ENCODE measurements around the gene CPEB4. TPM values are rescaled to one million over a fixed set of nuclear protein-coding genes. Genes with fewer than 3 reads are reported as not detected.

Gene CPEB4
- total and polyA plus RNA-seq, 2 donors (not counting 3 experiments of a cell fraction or from before 2014, with no cell fraction given), result 11.3 to 16.4 TPM

DNA sequence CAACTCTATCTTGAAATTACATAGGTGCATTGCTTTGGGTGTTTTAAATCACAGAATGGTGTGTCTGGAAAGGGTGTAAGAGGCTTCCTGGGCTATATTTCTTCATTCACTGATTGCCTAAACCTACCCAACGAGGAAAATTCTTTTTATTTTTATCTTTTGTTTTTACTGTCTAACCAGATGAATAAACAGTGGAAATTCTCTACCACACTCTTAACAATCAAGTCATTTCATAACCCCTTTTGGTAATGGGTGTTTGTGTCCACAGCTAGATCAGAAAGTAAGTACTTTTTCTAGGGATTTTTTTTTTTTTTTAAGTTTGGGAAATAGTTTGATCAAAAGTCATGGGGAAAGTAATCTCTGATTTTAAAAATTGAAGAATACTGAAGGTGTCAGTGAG lies 73.3 kb downstream of the CPEB4 start:
- Histone ChIP-seq H3K4me2 (ENCODE audit: insufficient read depth, low read length) (no peak overlapping the region), H4K20me1 (replicated peaks; ENCODE audit: control insufficient read depth, extremely low read depth, insufficient read depth, low read length) (peaks cover 2% of the 10 kb centered on the region), H3K9me1 (replicated peaks; ENCODE audit: control insufficient read depth, extremely low read depth, insufficient read depth, low read length) (no peaks in the 10 kb centered on the region), H3K9me3 (replicated peaks; ENCODE audit: control insufficient read depth, insufficient read depth, low read length) (no peaks in the 10 kb centered on the region), H3K79me2 (ENCODE audit: control insufficient read depth, insufficient read depth, low read length) (no peaks in the 10 kb centered on the region), H2AFZ (ENCODE audit: low read depth, low read length) (no peak overlapping the region), H3K4me3 (replicated peaks in 1 of 3; ENCODE audit: insufficient read depth in 1 of 3, low read depth in 1 of 3, low read length in 3 of 3) (no peak overlapping the region), H3K9ac (replicated peaks; ENCODE audit: extremely low read depth, insufficient read depth, low read length) (no peak overlapping the region), H3K27ac (ENCODE audit: insufficient read depth, low read depth, low read length) (no peak overlapping the region), H3K27me3 (ENCODE audit: control insufficient read depth in 2 of 2, insufficient read depth in 2 of 2, low read length in 2 of 2) (no peaks in the 10 kb centered on the region), H3K36me3 (ENCODE audit: control insufficient read depth in 2 of 2, extremely low read depth in 1 of 2, insufficient read depth in 2 of 2, low read length in 2 of 2) (peaks cover 0 to 5% of the 10 kb centered on the region in 2 experiments), H3K4me1 (ENCODE audit: control insufficient read depth, extremely low read depth, insufficient read depth, low read length) (no peaks in the 10 kb centered on the region)
- no TSS peak for BruUV-seq (replicated peaks)
- intact Hi-C loops (cut with micrococcal nuclease), result no loop called here
- TF ChIP-seq, protein P1, sequence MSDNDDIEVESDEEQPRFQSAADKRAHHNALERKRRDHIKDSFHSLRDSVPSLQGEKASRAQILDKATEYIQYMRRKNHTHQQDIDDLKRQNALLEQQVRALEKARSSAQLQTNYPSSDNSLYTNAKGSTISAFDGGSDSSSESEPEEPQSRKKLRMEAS (IDR thresholded peaks at IDR 0.05; ENCODE audit: insufficient read depth, insufficient read length), result no peak
- TF ChIP-seq FOS (IDR thresholded peaks at IDR 0.05; ENCODE audit: borderline replicate concordance, insufficient read depth, low read length), result no peak
- TF ChIP-seq POLR2AphosphoS5 (IDR thresholded peaks at IDR 0.05; ENCODE audit: insufficient read depth, low read depth, low read length), result no peak
- TF ChIP-seq POLR2A (IDR thresholded peaks at IDR 0.05; ENCODE audit: low read depth, low read length), result no peak
- no peak for TF ChIP-seq MYC (IDR thresholded peaks at IDR 0.05; ENCODE audit: low read depth, low read length)
- TF ChIP-seq GATA2 (IDR thresholded peaks at IDR 0.05; ENCODE audit: insufficient read depth, insufficient read length, low read depth, low read length), result no peak
- TF ChIP-seq EZH2 (IDR thresholded peaks at IDR 0.05; ENCODE audit: borderline replicate concordance, low read depth, low read length, severe bottlenecking), result no peak
- FAIRE-seq (no peak), DNase-seq (ENCODE audit: low read depth, low spot score) (no peak)
- ChIA-PET POLR2A (no interaction called here), CTCF (interaction anchor here (1.8 kb wide), 1 partner anchor 331 kb away, joined by 4 read pairs; no protein-coding TSS in a partner anchor)
- dilution Hi-C loops (cut with MboI; ENCODE audit: extremely low pct_ligation_motif_present, low sequenced_read_pairs), result no loop called here

DNA sequence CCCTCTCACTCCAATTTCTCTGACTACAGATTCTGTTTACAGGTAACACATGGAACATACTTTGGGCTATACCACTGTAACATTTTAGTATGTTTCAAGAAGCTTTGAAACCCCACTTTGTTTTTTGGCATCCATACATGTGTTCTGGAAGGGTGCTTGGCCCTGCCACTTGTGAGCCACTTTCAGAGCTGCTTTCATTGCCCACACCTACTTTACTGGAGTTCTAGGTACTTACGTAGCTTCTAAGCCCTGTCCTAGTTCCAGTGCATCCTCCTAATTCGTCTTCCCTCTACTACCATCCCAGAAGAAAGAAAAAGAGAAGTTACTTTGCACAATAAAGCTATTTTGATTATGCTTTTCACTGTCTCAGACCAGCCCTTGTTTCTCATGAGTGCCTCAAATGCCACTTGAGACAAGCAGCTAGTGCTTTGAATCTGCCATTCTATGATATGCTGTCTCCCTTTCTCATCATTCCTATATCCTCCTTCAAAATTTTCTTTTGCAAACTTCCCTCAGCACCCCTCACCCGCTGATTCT lies 74.4 kb downstream of the CPEB4 start:
- H3K27me3 ChIP-seq (ENCODE audit: control insufficient read depth in 2 of 2, insufficient read depth in 2 of 2, low read length in 2 of 2), result no peaks in the 10 kb centered on the region
- no peak overlapping the region for H3K4me3 ChIP-seq (replicated peaks in 1 of 3; ENCODE audit: insufficient read depth in 1 of 3, low read depth in 1 of 3, low read length in 3 of 3)
- H3K9me1 ChIP-seq (replicated peaks; ENCODE audit: control insufficient read depth, extremely low read depth, insufficient read depth, low read length), result no peaks in the 10 kb centered on the region
- no peak overlapping the region for H3K9ac ChIP-seq (replicated peaks; ENCODE audit: extremely low read depth, insufficient read depth, low read length)
- BruUV-seq (replicated peaks), result no TSS peak
- intact Hi-C loops (cut with micrococcal nuclease), result no loop called here
- H3K27ac ChIP-seq (ENCODE audit: insufficient read depth, low read depth, low read length), result no peak overlapping the region
- no peaks in the 10 kb centered on the region for H3K79me2 ChIP-seq (ENCODE audit: control insufficient read depth, insufficient read depth, low read length)
- H3K4me1 ChIP-seq (ENCODE audit: control insufficient read depth, extremely low read depth, insufficient read depth, low read length), result no peaks in the 10 kb centered on the region
- H2AFZ ChIP-seq (ENCODE audit: low read depth, low read length), result no peak overlapping the region
- peaks cover 0 to 5% of the 10 kb centered on the region in 2 experiments for H3K36me3 ChIP-seq (ENCODE audit: control insufficient read depth in 2 of 2, extremely low read depth in 1 of 2, insufficient read depth in 2 of 2, low read length in 2 of 2)
- no peak overlapping the region for H3K4me2 ChIP-seq (ENCODE audit: insufficient read depth, low read length)
- ChIA-PET POLR2A (no interaction called here), CTCF (interaction anchor here (0.7 to 2.4 kb wide), 7 partner anchors 9 to 344 kb away, joined by 3 to 13 read pairs (median 5); no protein-coding TSS in a partner anchor)
- TF ChIP-seq, protein P2, sequence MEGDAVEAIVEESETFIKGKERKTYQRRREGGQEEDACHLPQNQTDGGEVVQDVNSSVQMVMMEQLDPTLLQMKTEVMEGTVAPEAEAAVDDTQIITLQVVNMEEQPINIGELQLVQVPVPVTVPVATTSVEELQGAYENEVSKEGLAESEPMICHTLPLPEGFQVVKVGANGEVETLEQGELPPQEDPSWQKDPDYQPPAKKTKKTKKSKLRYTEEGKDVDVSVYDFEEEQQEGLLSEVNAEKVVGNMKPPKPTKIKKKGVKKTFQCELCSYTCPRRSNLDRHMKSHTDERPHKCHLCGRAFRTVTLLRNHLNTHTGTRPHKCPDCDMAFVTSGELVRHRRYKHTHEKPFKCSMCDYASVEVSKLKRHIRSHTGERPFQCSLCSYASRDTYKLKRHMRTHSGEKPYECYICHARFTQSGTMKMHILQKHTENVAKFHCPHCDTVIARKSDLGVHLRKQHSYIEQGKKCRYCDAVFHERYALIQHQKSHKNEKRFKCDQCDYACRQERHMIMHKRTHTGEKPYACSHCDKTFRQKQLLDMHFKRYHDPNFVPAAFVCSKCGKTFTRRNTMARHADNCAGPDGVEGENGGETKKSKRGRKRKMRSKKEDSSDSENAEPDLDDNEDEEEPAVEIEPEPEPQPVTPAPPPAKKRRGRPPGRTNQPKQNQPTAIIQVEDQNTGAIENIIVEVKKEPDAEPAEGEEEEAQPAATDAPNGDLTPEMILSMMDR (IDR thresholded peaks at IDR 0.05; ENCODE audit: extremely low read depth in 1 of 2, insufficient read depth in 1 of 2, low read depth in 1 of 2, low read length in 2 of 2), result no peak
- no peak for TF ChIP-seq GATA2 (IDR thresholded peaks at IDR 0.05; ENCODE audit: insufficient read depth, insufficient read length, low read depth, low read length)
- TF ChIP-seq POLR2AphosphoS5 (IDR thresholded peaks at IDR 0.05; ENCODE audit: insufficient read depth, low read depth, low read length), result no peak
- TF ChIP-seq, protein P1 (IDR thresholded peaks at IDR 0.05; ENCODE audit: insufficient read depth, insufficient read length), result no peak
- no peak for TF ChIP-seq JUN (IDR thresholded peaks at IDR 0.05; ENCODE audit: borderline replicate concordance, insufficient read depth, insufficient read length, low read depth)
- TF ChIP-seq MYC (IDR thresholded peaks at IDR 0.05; ENCODE audit: low read depth, low read length), result no peak
- TF ChIP-seq POLR2A (IDR thresholded peaks at IDR 0.05; ENCODE audit: low read depth, low read length), result no peak
- TF ChIP-seq EZH2 (IDR thresholded peaks at IDR 0.05; ENCODE audit: borderline replicate concordance, low read depth, low read length, severe bottlenecking), result no peak
- TF ChIP-seq FOS (IDR thresholded peaks at IDR 0.05; ENCODE audit: borderline replicate concordance, insufficient read depth, low read length), result no peak
- dilution Hi-C loops (cut with MboI; ENCODE audit: extremely low pct_ligation_motif_present, low sequenced_read_pairs), result no loop called here
- no peaks in the 10 kb centered on the region for H3K9me3 ChIP-seq (replicated peaks; ENCODE audit: control insufficient read depth, insufficient read depth, low read length)
- DNase-seq (ENCODE audit: low read depth, low spot score) (no peak), FAIRE-seq (no peak)
- peaks cover 2% of the 10 kb centered on the region for H4K20me1 ChIP-seq (replicated peaks; ENCODE audit: control insufficient read depth, extremely low read depth, insufficient read depth, low read length)

Data from endothelial cell of umbilical vein (primary cell).